Measurements from ENCODE around the gene ANK2.

ANK2 gene

DNA sequence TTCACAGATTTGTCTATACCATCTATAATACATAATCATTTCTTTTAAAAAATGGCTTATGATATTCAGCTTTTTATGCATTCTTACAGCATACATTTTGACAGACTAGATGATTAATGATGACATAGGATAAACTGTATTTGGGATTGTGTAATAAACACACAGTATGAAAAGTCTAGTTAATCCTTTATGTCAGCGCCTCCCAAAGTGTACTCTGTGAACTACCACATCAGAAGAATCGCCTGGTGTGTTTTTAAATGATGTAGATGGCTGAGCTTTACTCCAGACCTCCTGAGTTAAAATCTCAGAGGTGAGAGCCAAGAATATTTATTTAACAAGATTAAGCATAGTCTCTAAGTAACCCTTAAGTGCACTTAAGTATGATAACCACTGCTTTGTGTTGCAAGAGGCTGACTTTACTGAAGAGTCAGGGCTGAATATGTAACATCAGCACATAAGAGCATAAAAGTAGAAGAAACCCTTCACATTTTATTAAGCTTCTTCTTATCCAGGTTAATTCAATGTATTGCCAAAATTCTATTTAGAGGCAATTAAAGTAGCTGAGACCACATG, 104.2 kb downstream of the ANK2 start:
- DNase-seq (ENCODE audit: low read depth) = no peak
- TF ChIP-seq CTCF (conservative IDR thresholded peaks at IDR 0.05; ENCODE audit: low read length) = no peak
- no peak overlapping the region for H3K4me3 ChIP-seq (ENCODE audit: low read length)

DNA sequence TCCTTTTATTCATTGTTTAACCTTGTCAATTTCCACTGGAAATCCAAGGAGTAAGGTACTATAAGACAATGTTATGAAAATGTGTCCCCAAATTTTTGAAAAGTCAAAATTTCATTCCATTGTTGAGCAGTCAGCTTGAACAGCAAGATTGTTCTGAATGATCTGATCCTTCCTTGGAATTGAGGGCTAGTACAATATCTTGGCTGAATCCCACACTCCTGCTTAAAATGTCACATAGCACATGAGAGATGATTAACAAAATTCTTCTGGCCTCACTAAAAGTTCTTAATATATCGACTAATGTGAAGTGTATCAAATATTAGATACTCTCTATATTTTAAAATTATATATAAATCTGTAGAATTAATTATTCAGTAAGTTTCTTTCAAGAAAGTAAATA, 104.8 kb downstream of the ANK2 start:
- no peak for TF ChIP-seq CTCF (conservative IDR thresholded peaks at IDR 0.05; ENCODE audit: low read length)
- no peak for DNase-seq (ENCODE audit: low read depth)
- no peak overlapping the region for H3K4me3 ChIP-seq (ENCODE audit: low read length)

DNA sequence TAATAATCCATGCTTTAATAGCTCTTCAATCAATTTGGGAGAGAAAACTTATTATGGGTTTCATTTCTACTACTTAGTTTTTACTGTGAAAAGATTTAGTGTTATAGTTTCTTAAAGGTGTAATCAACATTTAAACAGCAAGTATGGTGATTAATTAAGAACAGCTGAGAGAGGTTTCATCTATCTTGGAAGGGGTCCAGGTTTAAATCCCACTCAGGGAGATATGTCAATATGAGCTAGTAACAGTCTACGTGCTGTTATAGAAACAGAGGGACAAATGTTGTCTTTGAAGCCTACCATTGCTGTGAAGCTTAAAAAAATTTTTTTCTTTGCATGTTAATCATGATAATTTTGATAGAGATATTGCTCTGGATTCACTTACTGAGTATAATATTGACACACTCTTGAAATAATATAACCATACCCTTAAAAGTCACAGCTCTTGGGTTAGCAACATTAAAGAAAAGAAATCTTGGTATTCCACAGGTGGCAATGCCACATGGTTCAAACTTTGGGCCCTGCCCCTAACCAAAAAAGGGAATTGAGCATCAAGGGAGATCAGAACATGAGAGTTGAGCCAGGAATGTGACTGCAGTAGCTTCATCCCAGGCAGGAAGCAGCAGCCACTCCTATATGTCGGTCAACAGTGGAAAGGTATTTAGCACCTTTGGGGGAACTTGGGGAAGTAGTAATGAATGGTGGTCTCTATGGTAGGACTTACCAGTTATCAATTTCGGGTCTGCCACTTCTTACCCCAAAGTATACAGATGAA, 107.8 kb downstream of the ANK2 start:
- no peak for DNase-seq (ENCODE audit: low read depth)
- no peak for TF ChIP-seq CTCF (conservative IDR thresholded peaks at IDR 0.05; ENCODE audit: low read length)
- no peak overlapping the region for H3K4me3 ChIP-seq (ENCODE audit: low read length)

DNA sequence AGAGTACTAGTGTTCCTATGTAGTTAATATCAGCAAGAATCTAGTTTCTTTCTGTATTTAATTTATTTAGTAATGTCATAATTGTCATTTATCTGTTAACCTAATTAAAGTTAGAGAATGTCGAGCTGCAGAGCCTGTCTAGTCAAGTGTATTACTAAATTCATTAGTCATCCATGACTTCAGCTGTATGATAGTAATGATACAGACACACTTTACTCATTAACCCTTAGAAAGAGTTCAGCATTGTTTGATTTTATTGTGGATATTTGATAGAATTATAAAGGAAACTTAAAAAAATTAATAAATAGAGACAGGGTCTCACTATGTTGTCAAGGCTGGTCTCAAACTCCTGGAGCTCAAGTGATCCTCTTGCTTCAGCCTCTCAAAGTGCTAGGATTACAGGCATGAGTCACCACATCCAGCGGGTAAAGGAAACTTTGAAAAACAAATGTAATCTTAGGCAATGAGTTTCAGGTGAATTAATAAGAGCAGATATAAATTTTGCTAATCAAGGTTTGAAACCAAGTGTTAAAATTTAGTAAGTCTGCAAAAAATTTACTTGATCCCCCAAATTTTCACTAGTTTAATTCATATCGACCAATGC, 110.6 kb downstream of the ANK2 start:
- no peak overlapping the region for H3K4me3 ChIP-seq (ENCODE audit: low read length)
- TF ChIP-seq CTCF (conservative IDR thresholded peaks at IDR 0.05; ENCODE audit: low read length) = no peak
- DNase-seq (ENCODE audit: low read depth) = no peak

DNA sequence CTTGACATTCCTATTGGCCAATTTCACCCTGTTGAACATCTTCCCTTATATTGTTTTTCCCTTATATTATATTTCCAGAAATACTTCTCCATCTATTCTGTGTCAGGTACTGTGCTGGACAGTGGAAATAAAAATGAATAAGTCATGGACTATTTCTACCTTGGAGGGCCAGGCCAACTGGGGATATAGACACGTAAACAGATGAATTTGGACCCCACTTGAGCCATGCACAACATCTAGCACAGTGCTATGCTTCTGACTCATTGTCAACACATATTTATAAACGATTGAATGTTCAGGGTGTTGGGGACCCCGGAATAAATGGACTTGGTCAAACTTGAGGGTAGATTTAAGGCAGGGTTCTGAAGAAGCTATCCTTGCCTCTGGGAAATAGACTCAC, 111.1 kb downstream of the ANK2 start:
- no peak for TF ChIP-seq CTCF (conservative IDR thresholded peaks at IDR 0.05; ENCODE audit: low read length)
- no peak for DNase-seq (ENCODE audit: low read depth)
- H3K4me3 ChIP-seq (ENCODE audit: low read length) = no peak overlapping the region

- H3K4me3 ChIP-seq (ENCODE audit: low read length) = no peak overlapping the region
- no peak for TF ChIP-seq CTCF (conservative IDR thresholded peaks at IDR 0.05; ENCODE audit: low read length)
- no peak for DNase-seq (ENCODE audit: low read depth)
These were observed 112.6 kb downstream of the ANK2 start for GRCh38 chr4:113162089-113162488.

- H3K4me3 ChIP-seq (ENCODE audit: low read length) = no peak overlapping the region
- no peak for DNase-seq (ENCODE audit: low read depth)
- no peak for TF ChIP-seq CTCF (conservative IDR thresholded peaks at IDR 0.05; ENCODE audit: low read length)
These were observed 119.9 kb downstream of the ANK2 start for GRCh38 chr4:113169368-113169767.

Measured in AG10803 (cell line).